ENCODE data around the gene CDS2.

GRCh38 chr20:5119143-5119434, 7.7 kb upstream of the CDS2 start:
- TF ChIP-seq POLR2A (IDR thresholded peaks at IDR 0.05; ENCODE audit: low read length) (no peak), GATA1 (IDR thresholded peaks at IDR 0.05; ENCODE audit: low read depth, low read length) (no peak)

All from erythroblast (primary cell).